ENCODE data around the gene ACTN1. TPM values are rescaled to one million over a fixed set of nuclear protein-coding genes. Genes with fewer than 3 reads are reported as not detected.
"Not testable (repeated sequence)": the region's sequence is repeated elsewhere in the genome, so short reads cannot be mapped to it uniquely, and the experiment has no call there.

The ACTN1 gene
- total RNA-seq, 1 donor from 2014 or later, result 27.9 TPM

GRCh38 chr14:68851078-68851477 is 128.0 kb downstream of the ACTN1 start:
- Mint-ChIP-seq H3K27ac (no peak overlapping the region), H3K9me3 (no peaks in the 10 kb centered on the region), H3K4me1 (ENCODE audit: low read depth) (no peaks in the 10 kb centered on the region), H3K36me3 (ENCODE audit: low read depth) (no peaks in the 10 kb centered on the region), H3K4me3 (no peak overlapping the region), H3K27me3 (ENCODE audit: insufficient read depth) (no peaks in the 10 kb centered on the region)
- intact Hi-C loops (cut with micrococcal nuclease), result no loop called here
- DNase-seq (ENCODE audit: low spot score), result no peak

- no peaks in the 10 kb centered on the region for H3K9me3 Mint-ChIP-seq
- no peak for DNase-seq (ENCODE audit: low spot score)
- intact Hi-C loops (cut with micrococcal nuclease), result no loop called here
- no peak overlapping the region for H3K27ac Mint-ChIP-seq
- H3K4me3 Mint-ChIP-seq, result no peak overlapping the region
- no peaks in the 10 kb centered on the region for H3K4me1 Mint-ChIP-seq (ENCODE audit: low read depth)
- no peaks in the 10 kb centered on the region for H3K36me3 Mint-ChIP-seq (ENCODE audit: low read depth)
- peaks cover 6% of the 10 kb centered on the region for H3K27me3 Mint-ChIP-seq (ENCODE audit: insufficient read depth)
These were observed 129.7 kb downstream of the ACTN1 start for GRCh38 chr14:68849416-68849815.

- no peak overlapping the region for H3K27ac Mint-ChIP-seq
- intact Hi-C loops (cut with micrococcal nuclease), result no loop called here
- H3K36me3 Mint-ChIP-seq (ENCODE audit: low read depth), result no peaks in the 10 kb centered on the region
- peaks cover 13% of the 10 kb centered on the region for H3K27me3 Mint-ChIP-seq (ENCODE audit: insufficient read depth)
- no peak overlapping the region for H3K4me3 Mint-ChIP-seq
- peaks cover 5% of the 10 kb centered on the region for H3K4me1 Mint-ChIP-seq (ENCODE audit: low read depth)
- no peaks in the 10 kb centered on the region for H3K9me3 Mint-ChIP-seq
- no peak for DNase-seq (ENCODE audit: low spot score)
These were observed 130.8 kb downstream of the ACTN1 start for GRCh38 chr14:68848253-68848652.

GRCh38 chr14:68847640-68848039 is 131.5 kb downstream of the ACTN1 start:
- H3K27ac Mint-ChIP-seq; H3K9me3 Mint-ChIP-seq; DNase-seq (ENCODE audit: low spot score); intact Hi-C loops (cut with micrococcal nuclease); H3K36me3 Mint-ChIP-seq (ENCODE audit: low read depth); H3K4me3 Mint-ChIP-seq; H3K4me1 Mint-ChIP-seq (ENCODE audit: low read depth): not testable (repeated sequence)
- peaks cover 13% of the 10 kb centered on the region for H3K27me3 Mint-ChIP-seq (ENCODE audit: insufficient read depth)

GRCh38 chr14:68846466-68846865 is 132.6 kb downstream of the ACTN1 start:
- Mint-ChIP-seq H3K36me3 (ENCODE audit: low read depth) (no peaks in the 10 kb centered on the region), H3K4me3 (no peak overlapping the region), H3K4me1 (ENCODE audit: low read depth) (peaks cover 11% of the 10 kb centered on the region), H3K27ac (no peak overlapping the region), H3K9me3 (no peaks in the 10 kb centered on the region), H3K27me3 (ENCODE audit: insufficient read depth) (peaks cover 13% of the 10 kb centered on the region)
- intact Hi-C loops (cut with micrococcal nuclease), result no loop called here
- no peak for DNase-seq (ENCODE audit: low spot score)

- H3K36me3 Mint-ChIP-seq (ENCODE audit: low read depth), result no peaks in the 10 kb centered on the region
- peaks cover 13% of the 10 kb centered on the region for H3K27me3 Mint-ChIP-seq (ENCODE audit: insufficient read depth)
- intact Hi-C loops (cut with micrococcal nuclease), result loop anchor here (1.0 to 5.0 kb wide), 8 partner anchors 19 to 1007 kb away; no protein-coding TSS in a partner anchor
- H3K27ac Mint-ChIP-seq, result no peak overlapping the region
- H3K9me3 Mint-ChIP-seq, result peaks cover 4% of the 10 kb centered on the region
- DNase-seq (ENCODE audit: low spot score), result no peak
- H3K4me3 Mint-ChIP-seq, result no peak overlapping the region
- H3K4me1 Mint-ChIP-seq (ENCODE audit: low read depth), result peaks cover 24% of the 10 kb centered on the region
These were observed 134.9 kb downstream of the ACTN1 start for GRCh38 chr14:68844210-68844545.

GRCh38 chr14:68843471-68844209 is 135.5 kb downstream of the ACTN1 start:
- DNase-seq (ENCODE audit: low spot score), result peak; percentile 56
- no peak overlapping the region for H3K27ac Mint-ChIP-seq
- peak overlapping the region; percentile 13 for H3K4me3 Mint-ChIP-seq
- no peaks in the 10 kb centered on the region for H3K36me3 Mint-ChIP-seq (ENCODE audit: low read depth)
- peaks cover 13% of the 10 kb centered on the region for H3K27me3 Mint-ChIP-seq (ENCODE audit: insufficient read depth)
- peaks cover 4% of the 10 kb centered on the region for H3K9me3 Mint-ChIP-seq
- peaks cover 24% of the 10 kb centered on the region for H3K4me1 Mint-ChIP-seq (ENCODE audit: low read depth)
- intact Hi-C loops (cut with micrococcal nuclease), result loop anchor here (1.0 to 5.0 kb wide), 8 partner anchors 19 to 1006 kb away; no protein-coding TSS in a partner anchor

GRCh38 chr14:68842298-68842697 is 136.8 kb downstream of the ACTN1 start:
- Mint-ChIP-seq H3K27me3 (ENCODE audit: insufficient read depth) (peaks cover 13% of the 10 kb centered on the region), H3K4me3 (no peak overlapping the region), H3K4me1 (ENCODE audit: low read depth) (peaks cover 24% of the 10 kb centered on the region), H3K9me3 (peaks cover 4% of the 10 kb centered on the region), H3K27ac (no peak overlapping the region), H3K36me3 (ENCODE audit: low read depth) (no peaks in the 10 kb centered on the region)
- intact Hi-C loops (cut with micrococcal nuclease), result loop anchor here (5.0 kb wide), 1 partner anchor 125 kb away; no protein-coding TSS in a partner anchor
- DNase-seq (ENCODE audit: low spot score), result no peak

GRCh38 chr14:68841016-68841809 is 137.9 kb downstream of the ACTN1 start:
- no peak for DNase-seq (ENCODE audit: low spot score)
- Mint-ChIP-seq H3K9me3 (peaks cover 9% of the 10 kb centered on the region), H3K4me1 (ENCODE audit: low read depth) (peaks cover 24% of the 10 kb centered on the region), H3K4me3 (no peak overlapping the region), H3K27me3 (ENCODE audit: insufficient read depth) (peaks cover 13% of the 10 kb centered on the region), H3K36me3 (ENCODE audit: low read depth) (no peaks in the 10 kb centered on the region), H3K27ac (peak overlapping the region; percentile 11)
- intact Hi-C loops (cut with micrococcal nuclease), result loop anchor here (5.0 kb wide), 1 partner anchor 124 kb away; no protein-coding TSS in a partner anchor

- Mint-ChIP-seq H3K4me3 (no peak overlapping the region), H3K27me3 (ENCODE audit: insufficient read depth) (peaks cover 13% of the 10 kb centered on the region), H3K4me1 (ENCODE audit: low read depth) (peaks cover 28% of the 10 kb centered on the region), H3K27ac (peak overlapping the region; percentile 80), H3K36me3 (ENCODE audit: low read depth) (no peaks in the 10 kb centered on the region), H3K9me3 (peaks cover 17% of the 10 kb centered on the region)
- no peak for DNase-seq (ENCODE audit: low spot score)
- intact Hi-C loops (cut with micrococcal nuclease), result loop anchor here (1.0 to 5.0 kb wide), 4 partner anchors 46 to 608 kb away; no protein-coding TSS in a partner anchor
These were observed 138.6 kb downstream of the ACTN1 start for GRCh38 chr14:68840454-68840853.

- DNase-seq (ENCODE audit: low spot score), result no peak
- Mint-ChIP-seq H3K9me3 (peaks cover 32% of the 10 kb centered on the region), H3K4me1 (ENCODE audit: low read depth) (peaks cover 16% of the 10 kb centered on the region), H3K27ac (no peak overlapping the region), H3K36me3 (ENCODE audit: low read depth) (peaks cover 2% of the 10 kb centered on the region), H3K27me3 (ENCODE audit: insufficient read depth) (peaks cover 14% of the 10 kb centered on the region), H3K4me3 (no peak overlapping the region)
- intact Hi-C loops (cut with micrococcal nuclease), result no loop called here
These were observed 143.0 kb downstream of the ACTN1 start for GRCh38 chr14:68836082-68836481.

GRCh38 chr14:68834816-68835215 is 144.3 kb downstream of the ACTN1 start:
- H3K36me3 Mint-ChIP-seq (ENCODE audit: low read depth), result peaks cover 2% of the 10 kb centered on the region
- intact Hi-C loops (cut with micrococcal nuclease), result no loop called here
- peaks cover 20% of the 10 kb centered on the region for H3K27me3 Mint-ChIP-seq (ENCODE audit: insufficient read depth)
- H3K4me1 Mint-ChIP-seq (ENCODE audit: low read depth), result peaks cover 6% of the 10 kb centered on the region
- no peak overlapping the region for H3K4me3 Mint-ChIP-seq
- DNase-seq (ENCODE audit: low spot score), result no peak
- no peak overlapping the region for H3K27ac Mint-ChIP-seq
- peaks cover 32% of the 10 kb centered on the region for H3K9me3 Mint-ChIP-seq

GRCh38 chr14:68828698-68829097 is 150.4 kb downstream of the ACTN1 start:
- Mint-ChIP-seq H3K9me3 (peaks cover 7% of the 10 kb centered on the region), H3K4me1 (ENCODE audit: low read depth) (no peaks in the 10 kb centered on the region), H3K27me3 (ENCODE audit: insufficient read depth) (peaks cover 18% of the 10 kb centered on the region), H3K27ac (no peak overlapping the region), H3K36me3 (ENCODE audit: low read depth) (peaks cover 2% of the 10 kb centered on the region), H3K4me3 (no peak overlapping the region)
- DNase-seq (ENCODE audit: low spot score), result no peak
- intact Hi-C loops (cut with micrococcal nuclease), result no loop called here

Measured in activated T-helper 1 cell treated with anti-CD3 and anti-CD28 coated beads, Interleukin-12 subunit alpha, Interleukin-12 subunit beta, Interleukin-2, Interleukin-4 antibody, amounts not matched to agents 30 ng/mL and 10 ng/mL and 1 ng/mL, durations not matched to agents 14 hours and 24 hours and 36 hours (primary cell).